Ishikawa (cell line): ENCODE measurements around the gene SESTD1.

Source experiments
- CREB1 ChIP-seq: IDR thresholded peaks from 2 replicates; pipeline ENCODE4 v1.6.1; 2012; ENCODE audit warnings: low read depth
- EGR1 ChIP-seq: IDR thresholded peaks from 2 replicates; pipeline ENCODE4 v1.6.1; 2012
- FOXM1 ChIP-seq: IDR thresholded peaks from 2 replicates; pipeline ENCODE4 v1.6.1; 2012; ENCODE audit warnings: low read depth, borderline replicate concordance
- MAX ChIP-seq: IDR thresholded peaks from 2 replicates; pipeline ENCODE4 v1.6.1; 2012
- RAD21 ChIP-seq: IDR thresholded peaks from 2 replicates; pipeline ENCODE4 v1.6.1; 2012; ENCODE audit warnings: low read depth
- USF1 ChIP-seq: IDR thresholded peaks from 2 replicates; pipeline ENCODE4 v1.6.1; 2012
- YY1 ChIP-seq: IDR thresholded peaks from 2 replicates; pipeline ENCODE4 v1.6.1; 2012; ENCODE audit warnings: low read depth
- TF ChIP-seq, protein P1 (sequence below): IDR thresholded peaks from 2 replicates; pipeline ENCODE4 v1.6.1; 2012; ENCODE audit warnings: low read depth, mild to moderate bottlenecking

GRCh38 chr2:179235463-179236108 lies 29.0 kb downstream of the SESTD1 start:
- TF ChIP-seq USF1 (no peak), RAD21 (no peak), EGR1 (no peak), CREB1 (no peak), YY1 (no peak), MAX (no peak), FOXM1 (no peak)
- TF ChIP-seq, protein P1, sequence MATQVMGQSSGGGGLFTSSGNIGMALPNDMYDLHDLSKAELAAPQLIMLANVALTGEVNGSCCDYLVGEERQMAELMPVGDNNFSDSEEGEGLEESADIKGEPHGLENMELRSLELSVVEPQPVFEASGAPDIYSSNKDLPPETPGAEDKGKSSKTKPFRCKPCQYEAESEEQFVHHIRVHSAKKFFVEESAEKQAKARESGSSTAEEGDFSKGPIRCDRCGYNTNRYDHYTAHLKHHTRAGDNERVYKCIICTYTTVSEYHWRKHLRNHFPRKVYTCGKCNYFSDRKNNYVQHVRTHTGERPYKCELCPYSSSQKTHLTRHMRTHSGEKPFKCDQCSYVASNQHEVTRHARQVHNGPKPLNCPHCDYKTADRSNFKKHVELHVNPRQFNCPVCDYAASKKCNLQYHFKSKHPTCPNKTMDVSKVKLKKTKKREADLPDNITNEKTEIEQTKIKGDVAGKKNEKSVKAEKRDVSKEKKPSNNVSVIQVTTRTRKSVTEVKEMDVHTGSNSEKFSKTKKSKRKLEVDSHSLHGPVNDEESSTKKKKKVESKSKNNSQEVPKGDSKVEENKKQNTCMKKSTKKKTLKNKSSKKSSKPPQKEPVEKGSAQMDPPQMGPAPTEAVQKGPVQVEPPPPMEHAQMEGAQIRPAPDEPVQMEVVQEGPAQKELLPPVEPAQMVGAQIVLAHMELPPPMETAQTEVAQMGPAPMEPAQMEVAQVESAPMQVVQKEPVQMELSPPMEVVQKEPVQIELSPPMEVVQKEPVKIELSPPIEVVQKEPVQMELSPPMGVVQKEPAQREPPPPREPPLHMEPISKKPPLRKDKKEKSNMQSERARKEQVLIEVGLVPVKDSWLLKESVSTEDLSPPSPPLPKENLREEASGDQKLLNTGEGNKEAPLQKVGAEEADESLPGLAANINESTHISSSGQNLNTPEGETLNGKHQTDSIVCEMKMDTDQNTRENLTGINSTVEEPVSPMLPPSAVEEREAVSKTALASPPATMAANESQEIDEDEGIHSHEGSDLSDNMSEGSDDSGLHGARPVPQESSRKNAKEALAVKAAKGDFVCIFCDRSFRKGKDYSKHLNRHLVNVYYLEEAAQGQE: no peak
